Tibial nerve (tissue), 4 donors: Measurements from ENCODE around the gene FBN2.

Source experiments
- EP300 ChIP-seq, 2 donors: sonication (generic); formaldehyde crosslinking; IDR thresholded peaks; one replicate each; pipeline ENCODE4 v1.6.1; 2017; ENCODE audit warnings: antibody characterized with exemption in 2 of 2, mild to moderate bottlenecking in 1 of 2
- POLR2A ChIP-seq, 2 donors: fragments of 450-650 bp; IDR thresholded peaks; one replicate each; pipeline ENCODE4 v1.6.1; 2017; ENCODE audit warnings: antibody characterized with exemption in 2 of 2, mild to moderate bottlenecking in 2 of 2, moderate library complexity in 2 of 2
- TF ChIP-seq, protein P1 (sequence below), 5 experiments: fragments of 200-600 bp in 3 of 5; fragments of 450-650 bp in 2 of 5; sonication (generic) in 3 of 5; IDR thresholded peaks; one replicate each; pipeline ENCODE4 v1.5.1; 2016 to 2019; ENCODE audit warnings: antibody characterized with exemption in 5 of 5, mild to moderate bottlenecking in 3 of 5, moderate library complexity in 2 of 5

- TF ChIP-seq, protein P1, sequence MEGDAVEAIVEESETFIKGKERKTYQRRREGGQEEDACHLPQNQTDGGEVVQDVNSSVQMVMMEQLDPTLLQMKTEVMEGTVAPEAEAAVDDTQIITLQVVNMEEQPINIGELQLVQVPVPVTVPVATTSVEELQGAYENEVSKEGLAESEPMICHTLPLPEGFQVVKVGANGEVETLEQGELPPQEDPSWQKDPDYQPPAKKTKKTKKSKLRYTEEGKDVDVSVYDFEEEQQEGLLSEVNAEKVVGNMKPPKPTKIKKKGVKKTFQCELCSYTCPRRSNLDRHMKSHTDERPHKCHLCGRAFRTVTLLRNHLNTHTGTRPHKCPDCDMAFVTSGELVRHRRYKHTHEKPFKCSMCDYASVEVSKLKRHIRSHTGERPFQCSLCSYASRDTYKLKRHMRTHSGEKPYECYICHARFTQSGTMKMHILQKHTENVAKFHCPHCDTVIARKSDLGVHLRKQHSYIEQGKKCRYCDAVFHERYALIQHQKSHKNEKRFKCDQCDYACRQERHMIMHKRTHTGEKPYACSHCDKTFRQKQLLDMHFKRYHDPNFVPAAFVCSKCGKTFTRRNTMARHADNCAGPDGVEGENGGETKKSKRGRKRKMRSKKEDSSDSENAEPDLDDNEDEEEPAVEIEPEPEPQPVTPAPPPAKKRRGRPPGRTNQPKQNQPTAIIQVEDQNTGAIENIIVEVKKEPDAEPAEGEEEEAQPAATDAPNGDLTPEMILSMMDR (IDR thresholded peaks at IDR 0.05), result no peak
- no peak for TF ChIP-seq POLR2A (IDR thresholded peaks at IDR 0.05)
- TF ChIP-seq EP300 (IDR thresholded peaks at IDR 0.05), result no peak
Observed at GRCh38 chr5:128534726-128535125, 3.3 kb downstream of the FBN2 start.
